ENCODE results near the gene PELO. TPM values are rescaled to one million over a fixed set of nuclear protein-coding genes. Genes with fewer than 3 reads are reported as not detected.

The PELO gene
- total and polyA plus RNA-seq, 4 donors, result 5.0 to 51.1 (median 35.6) TPM

DNA sequence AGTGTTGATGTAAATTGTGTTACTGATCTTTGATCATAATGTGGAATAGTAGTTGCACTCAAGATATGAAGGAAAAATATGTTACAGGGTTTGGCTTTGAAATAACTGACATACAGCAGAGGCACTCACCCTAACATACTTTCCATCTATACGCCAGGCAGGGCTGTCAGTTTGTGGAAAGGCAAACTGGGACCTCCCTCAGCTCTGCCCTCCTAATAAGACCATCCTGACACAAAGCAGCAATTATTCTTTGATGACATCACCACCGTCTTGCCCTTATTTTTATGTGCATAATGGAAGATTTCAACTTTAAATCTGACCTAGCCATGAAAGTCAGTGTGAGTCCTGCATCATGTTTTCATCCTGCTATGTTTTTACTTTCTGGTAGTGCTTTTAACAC, 42.9 kb downstream of the PELO start:
- Histone ChIP-seq H3K9me3 (ENCODE audit: control insufficient read depth in 4 of 4, insufficient read depth in 3 of 4, low read length in 3 of 4) (peaks cover 0 to 4% (median 0%) of the 10 kb centered on the region in 4 donors), H3K9ac (ENCODE audit: insufficient read depth in 1 of 2, low read length in 2 of 2) (no peak overlapping the region), H3K4me1 (ENCODE audit: control insufficient read depth in 5 of 5, insufficient read depth in 5 of 5, low read length in 5 of 5) (peaks cover 0 to 11% (median 0%) of the 10 kb centered on the region in 5 donors), H3K27me3 (ENCODE audit: control insufficient read depth in 3 of 3, insufficient read depth in 3 of 3, low read length in 2 of 3) (no peaks in the 10 kb centered on the region), H3K36me3 (ENCODE audit: control insufficient read depth in 4 of 4, insufficient read depth in 4 of 4, low read length in 4 of 4) (no peaks in the 10 kb centered on the region), H3K4me3 (no peak overlapping the region), H3K27ac (ENCODE audit: low read depth in 1 of 2, low read length in 1 of 2) (no peak overlapping the region)
- DNase-seq (peak in 2 of 3 donors; percentile 40 to 53), ATAC-seq (ENCODE audit: insufficient read depth, low FRiP score) (no peak)
- TF ChIP-seq, protein P1, sequence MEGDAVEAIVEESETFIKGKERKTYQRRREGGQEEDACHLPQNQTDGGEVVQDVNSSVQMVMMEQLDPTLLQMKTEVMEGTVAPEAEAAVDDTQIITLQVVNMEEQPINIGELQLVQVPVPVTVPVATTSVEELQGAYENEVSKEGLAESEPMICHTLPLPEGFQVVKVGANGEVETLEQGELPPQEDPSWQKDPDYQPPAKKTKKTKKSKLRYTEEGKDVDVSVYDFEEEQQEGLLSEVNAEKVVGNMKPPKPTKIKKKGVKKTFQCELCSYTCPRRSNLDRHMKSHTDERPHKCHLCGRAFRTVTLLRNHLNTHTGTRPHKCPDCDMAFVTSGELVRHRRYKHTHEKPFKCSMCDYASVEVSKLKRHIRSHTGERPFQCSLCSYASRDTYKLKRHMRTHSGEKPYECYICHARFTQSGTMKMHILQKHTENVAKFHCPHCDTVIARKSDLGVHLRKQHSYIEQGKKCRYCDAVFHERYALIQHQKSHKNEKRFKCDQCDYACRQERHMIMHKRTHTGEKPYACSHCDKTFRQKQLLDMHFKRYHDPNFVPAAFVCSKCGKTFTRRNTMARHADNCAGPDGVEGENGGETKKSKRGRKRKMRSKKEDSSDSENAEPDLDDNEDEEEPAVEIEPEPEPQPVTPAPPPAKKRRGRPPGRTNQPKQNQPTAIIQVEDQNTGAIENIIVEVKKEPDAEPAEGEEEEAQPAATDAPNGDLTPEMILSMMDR (IDR thresholded peaks at IDR 0.05; ENCODE audit: control extremely low read depth, extremely low read depth), result no peak
- WGBS, 2 donors, result 86 to 89% methylated on average over 2 of the region's 2 CpGs

DNA sequence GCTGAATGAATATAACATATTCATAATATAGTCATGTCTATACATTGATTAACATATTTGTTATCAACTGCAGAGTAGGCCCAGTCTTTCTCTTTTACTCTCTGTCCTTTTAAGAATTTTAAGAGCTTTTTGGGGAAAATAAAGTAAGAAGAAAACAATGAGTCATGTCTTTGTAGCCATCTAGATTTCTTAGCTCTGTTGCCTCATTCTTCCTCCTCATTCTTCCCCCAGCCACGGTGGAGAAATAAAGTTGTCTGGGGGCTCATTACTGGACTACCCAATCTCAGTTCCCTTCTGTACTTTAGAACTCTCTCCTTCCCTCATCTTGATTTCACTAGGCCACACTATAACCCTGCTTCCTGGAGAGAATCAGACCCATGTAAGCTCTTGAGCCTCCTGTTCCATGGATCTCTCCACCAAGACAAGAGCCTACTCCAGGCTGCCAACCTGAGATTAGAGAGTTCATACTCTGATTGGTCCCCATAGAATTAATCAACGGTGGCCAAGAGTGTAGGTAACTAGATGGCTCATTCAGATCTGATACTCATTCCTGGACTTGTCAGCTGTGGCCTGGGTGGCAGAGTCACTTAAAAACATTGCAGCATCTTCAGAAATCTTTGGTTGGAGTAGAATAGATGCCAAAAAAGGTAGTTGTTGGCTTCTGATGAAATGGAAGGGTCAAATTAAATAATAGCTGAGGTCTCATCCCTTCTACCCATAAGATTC, 44.2 kb downstream of the PELO start:
- TF ChIP-seq, protein P1 (IDR thresholded peaks at IDR 0.05; ENCODE audit: control extremely low read depth, extremely low read depth), result no peak
- no peak overlapping the region for H3K4me3 ChIP-seq
- peaks cover 0 to 4% (median 0%) of the 10 kb centered on the region in 4 donors for H3K9me3 ChIP-seq (ENCODE audit: control insufficient read depth in 4 of 4, insufficient read depth in 3 of 4, low read length in 3 of 4)
- DNase-seq (no peak), ATAC-seq (ENCODE audit: insufficient read depth, low FRiP score) (no peak)
- H3K9ac ChIP-seq (ENCODE audit: insufficient read depth in 1 of 2, low read length in 2 of 2), result no peak overlapping the region
- WGBS, 2 donors, result 57 to 72% methylated on average over 2 of the region's 2 CpGs
- peaks cover 0 to 11% (median 0%) of the 10 kb centered on the region in 5 donors for H3K4me1 ChIP-seq (ENCODE audit: control insufficient read depth in 5 of 5, insufficient read depth in 5 of 5, low read length in 5 of 5)
- H3K36me3 ChIP-seq (ENCODE audit: control insufficient read depth in 4 of 4, insufficient read depth in 4 of 4, low read length in 4 of 4), result no peaks in the 10 kb centered on the region
- H3K27me3 ChIP-seq (ENCODE audit: control insufficient read depth in 3 of 3, insufficient read depth in 3 of 3, low read length in 2 of 3), result no peaks in the 10 kb centered on the region
- H3K27ac ChIP-seq (ENCODE audit: low read depth in 1 of 2, low read length in 1 of 2), result no peak overlapping the region

DNA sequence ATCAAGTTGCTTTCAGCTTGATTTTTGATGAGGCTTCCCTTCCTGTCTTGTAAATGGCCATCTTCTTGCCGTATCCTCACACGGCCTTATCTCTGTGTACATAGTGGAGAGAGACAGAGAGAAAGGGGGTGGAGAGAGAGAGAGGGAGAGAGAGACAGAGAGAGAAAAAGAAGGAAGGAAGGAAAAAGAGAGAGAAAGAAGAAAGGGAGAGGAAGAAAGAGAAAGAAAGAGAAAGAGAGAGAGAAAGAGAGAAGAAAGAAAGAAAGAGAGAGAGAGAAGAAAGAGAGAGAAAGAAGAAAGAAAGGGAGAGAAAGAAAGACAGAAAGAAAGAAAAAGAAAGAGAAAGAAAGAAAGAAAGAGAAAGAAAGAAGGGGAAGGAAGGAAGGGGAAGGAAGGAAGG, 46.6 kb downstream of the PELO start:
- Histone ChIP-seq H3K4me1 (ENCODE audit: control insufficient read depth in 5 of 5, insufficient read depth in 5 of 5, low read length in 5 of 5) (peaks cover 0 to 20% (median 2%) of the 10 kb centered on the region in 5 donors), H3K27me3 (ENCODE audit: control insufficient read depth in 3 of 3, insufficient read depth in 3 of 3, low read length in 2 of 3) (no peaks in the 10 kb centered on the region), H3K36me3 (ENCODE audit: control insufficient read depth in 4 of 4, insufficient read depth in 4 of 4, low read length in 4 of 4) (no peaks in the 10 kb centered on the region), H3K9me3 (ENCODE audit: control insufficient read depth in 4 of 4, insufficient read depth in 3 of 4, low read length in 3 of 4) (no peaks in the 10 kb centered on the region), H3K4me3 (no peak overlapping the region), H3K9ac (ENCODE audit: insufficient read depth in 1 of 2, low read length in 2 of 2) (no peak overlapping the region), H3K27ac (ENCODE audit: low read depth in 1 of 2, low read length in 1 of 2) (no peak overlapping the region)
- WGBS, 2 donors, result 95 to 100% methylated on average over 2 of the region's 2 CpGs
- ATAC-seq (ENCODE audit: insufficient read depth, low FRiP score) (no peak), DNase-seq (no peak)
- TF ChIP-seq, protein P1 (IDR thresholded peaks at IDR 0.05; ENCODE audit: control extremely low read depth, extremely low read depth), result no peak
